Keratinocyte (primary cell): ENCODE results near the gene PAFAH1B2. TPM values are rescaled to one million over a fixed set of nuclear protein-coding genes. Genes with fewer than 3 reads are reported as not detected.

Experiments
- DNase-seq: peaks from one replicate; pipeline ENCODE4 v3.0.0-alpha.2; 2011; ENCODE audit warnings: low read depth, missing footprints, low spot score
- FAIRE-seq: peaks from 2 replicates; lab custom pipeline; 2011; peaks lifted over from hg19 to GRCh38; lab: Jason Lieb, UNC
- H2AFZ ChIP-seq: 2 replicates; pipeline ENCODE4 v1.6.0; 2012; ENCODE audit warnings: low read length, control low read depth, inconsistent platforms; ENCODE audit not compliant: control insufficient read depth
- H3K27ac ChIP-seq: 2 replicates; pipeline ENCODE4 v1.5.1; 2011; ENCODE audit warnings: low read length; ENCODE audit not compliant: control insufficient read depth, insufficient read depth
- H3K27me3 ChIP-seq: 3 replicates; pipeline ENCODE4 v1.6.0; 2011; ENCODE audit warnings: low read length; ENCODE audit not compliant: control insufficient read depth, insufficient read depth; ENCODE audit errors: extremely low read depth
- H3K36me3 ChIP-seq, 2 experiments: 2 replicates in 1 of 2; 3 replicates in 1 of 2; pipeline ENCODE4 v1.5.1; 2011; ENCODE audit warnings: low read length in 2 of 2, mild to moderate bottlenecking in 1 of 2; ENCODE audit not compliant: control insufficient read depth in 2 of 2, insufficient read depth in 2 of 2; ENCODE audit errors: extremely low read depth in 1 of 2
- H3K4me1 ChIP-seq: 3 replicates; pipeline ENCODE4 v1.5.1; 2011; ENCODE audit warnings: low read length; ENCODE audit not compliant: control insufficient read depth, insufficient read depth; ENCODE audit errors: extremely low read depth
- H3K4me2 ChIP-seq: 3 replicates; pipeline ENCODE4 v1.6.0; 2011; ENCODE audit warnings: low read depth, low read length; ENCODE audit not compliant: control insufficient read depth, insufficient read depth; ENCODE audit errors: extremely low read depth
- H3K4me3 ChIP-seq, 3 experiments: fragments of 200-600 bp in 1 of 3; sonication (generic) in 1 of 3; 2 replicates in 2 of 3; 3 replicates in 1 of 3; pipeline ENCODE4 v1.5.1; 2011 to 2016; ENCODE audit warnings: low read length in 3 of 3, mild to moderate bottlenecking in 3 of 3, control low read depth in 2 of 3, inconsistent platforms in 1 of 3, low read depth in 1 of 3, mixed read lengths in 1 of 3, mixed run types in 1 of 3, moderate library complexity in 1 of 3; ENCODE audit not compliant: control insufficient read depth in 2 of 3, insufficient read depth in 2 of 3; ENCODE audit errors: extremely low read depth in 1 of 3
- H3K79me2 ChIP-seq: 2 replicates; pipeline ENCODE4 v1.6.0; 2012; ENCODE audit warnings: low read length; ENCODE audit not compliant: control insufficient read depth, insufficient read depth
- H3K9ac ChIP-seq: 3 replicates; pipeline ENCODE4 v1.6.0; 2011; ENCODE audit warnings: low read length; ENCODE audit not compliant: control insufficient read depth, insufficient read depth; ENCODE audit errors: extremely low read depth
- H3K9me1 ChIP-seq: 3 replicates; pipeline ENCODE4 v1.6.0; 2011; ENCODE audit warnings: low read length; ENCODE audit not compliant: control insufficient read depth, insufficient read depth; ENCODE audit errors: extremely low read depth
- H3K9me3 ChIP-seq: 2 replicates; pipeline ENCODE4 v1.5.1; 2012; ENCODE audit warnings: low read depth, low read length; ENCODE audit not compliant: control insufficient read depth
- H4K20me1 ChIP-seq: 3 replicates; pipeline ENCODE4 v1.6.0; 2011; ENCODE audit warnings: low read length; ENCODE audit not compliant: control insufficient read depth, insufficient read depth; ENCODE audit errors: extremely low read depth
- CTCF ChIP-seq, 3 experiments: IDR thresholded peaks in 1 of 3; conservative IDR thresholded peaks in 1 of 3; optimal IDR thresholded peaks in 1 of 3; 2 replicates in 2 of 3; 3 replicates in 1 of 3; pipeline versions ENCODE3 to v1.5.1; 2011; ENCODE audit warnings: low read length in 3 of 3, mild to moderate bottlenecking in 3 of 3, moderate library complexity in 2 of 3, control low read depth in 1 of 3, inconsistent platforms in 1 of 3; ENCODE audit not compliant: insufficient read depth in 2 of 3; ENCODE audit errors: extremely low read depth in 1 of 3
- EZH2 ChIP-seq: IDR thresholded peaks from one replicate; pipeline ENCODE4 v1.6.1; 2012; ENCODE audit warnings: inconsistent platforms, mild to moderate bottlenecking, low read length, moderate library complexity
- dilution Hi-C: fragments of 300-500 bp; cut with MboI; formaldehyde crosslinking; loops from one replicate; pipeline ENCODE4 v1.7.0; 2020; ENCODE audit warnings: low sequenced_read_pairs; ENCODE audit not compliant: extremely low pct_ligation_motif_present
- polyA plus RNA-seq, 5 experiments: library from polyadenylated mRNA; depleted of rRNA in 3 of 5; stranded (reverse) in 3 of 5; stranded (forward) in 1 of 5; unstranded in 1 of 5; fragments of >200 nt; gene quantifications; 1 replicate in 1 of 5; 2 replicates in 3 of 5; 3 replicates in 1 of 5; pipeline versions ENCODE4 v1.2.1 to v1.2.3, GENCODE V29; 2011 to 2012; ENCODE audit warnings: missing spikeins in 2 of 5, low read depth in 1 of 5, low replicate concordance in 1 of 5

PAFAH1B2 gene
- polyA plus RNA-seq, 1 donor (not counting 4 experiments of a cell fraction or from before 2014, with no cell fraction given), result 76.4 TPM

GRCh38 chr11:117171404-117172061 is 27.4 kb downstream of the PAFAH1B2 start:
- no peak overlapping the region for H2AFZ ChIP-seq
- TF ChIP-seq CTCF (optimal IDR thresholded peaks at IDR 0.05 in 1 of 3, IDR thresholded peaks at IDR 0.05 in 1 of 3, conservative IDR thresholded peaks at IDR 0.05 in 1 of 3; ENCODE audit: extremely low read depth in 1 of 3, insufficient read depth in 2 of 3, low read length in 3 of 3), result no peak
- no peak for TF ChIP-seq EZH2
- H3K36me3 ChIP-seq, result peaks cover 10 to 19% of the 10 kb centered on the region in 2 experiments
- H3K9me3 ChIP-seq, result no peaks in the 10 kb centered on the region
- H3K4me3 ChIP-seq, result no peak overlapping the region
- peaks cover 3% of the 10 kb centered on the region for H4K20me1 ChIP-seq
- H3K4me1 ChIP-seq, result peaks cover 7% of the 10 kb centered on the region
- no peaks in the 10 kb centered on the region for H3K27me3 ChIP-seq
- no peak overlapping the region for H3K27ac ChIP-seq
- no peak for FAIRE-seq
- peaks cover 6% of the 10 kb centered on the region for H3K79me2 ChIP-seq
- H3K9ac ChIP-seq, result no peak overlapping the region
- dilution Hi-C loops, result no loop called here
- no peaks in the 10 kb centered on the region for H3K9me1 ChIP-seq
- no peak overlapping the region for H3K4me2 ChIP-seq
- no peak for DNase-seq

- Histone ChIP-seq H2AFZ (no peak overlapping the region), H3K27ac (peak overlapping the region; percentile 23), H3K9me1 (no peaks in the 10 kb centered on the region), H3K4me1 (peaks cover 7% of the 10 kb centered on the region), H4K20me1 (no peaks in the 10 kb centered on the region), H3K79me2 (no peaks in the 10 kb centered on the region), H3K27me3 (no peaks in the 10 kb centered on the region), H3K4me2 (no peak overlapping the region), H3K9me3 (no peaks in the 10 kb centered on the region), H3K9ac (no peak overlapping the region), H3K36me3 (peaks cover 4 to 15% of the 10 kb centered on the region in 2 experiments), H3K4me3 (no peak overlapping the region)
- no peak for FAIRE-seq
- DNase-seq, result no peak
- dilution Hi-C loops, result no loop called here
- no peak for TF ChIP-seq EZH2
- no peak for TF ChIP-seq CTCF (optimal IDR thresholded peaks at IDR 0.05 in 1 of 3, IDR thresholded peaks at IDR 0.05 in 1 of 3, conservative IDR thresholded peaks at IDR 0.05 in 1 of 3; ENCODE audit: extremely low read depth in 1 of 3, insufficient read depth in 2 of 3, low read length in 3 of 3)
These were observed 28.8 kb downstream of the PAFAH1B2 start for GRCh38 chr11:117172724-117173421.
